ENCODE measurements around the gene STIM2. TPM values are rescaled to one million over a fixed set of nuclear protein-coding genes. Genes with fewer than 3 reads are reported as not detected.

STIM2 gene
- total and polyA plus RNA-seq, 2 donors (not counting 1 experiment from before 2014, with no cell fraction given), result 19.0 to 33.0 TPM

DNA sequence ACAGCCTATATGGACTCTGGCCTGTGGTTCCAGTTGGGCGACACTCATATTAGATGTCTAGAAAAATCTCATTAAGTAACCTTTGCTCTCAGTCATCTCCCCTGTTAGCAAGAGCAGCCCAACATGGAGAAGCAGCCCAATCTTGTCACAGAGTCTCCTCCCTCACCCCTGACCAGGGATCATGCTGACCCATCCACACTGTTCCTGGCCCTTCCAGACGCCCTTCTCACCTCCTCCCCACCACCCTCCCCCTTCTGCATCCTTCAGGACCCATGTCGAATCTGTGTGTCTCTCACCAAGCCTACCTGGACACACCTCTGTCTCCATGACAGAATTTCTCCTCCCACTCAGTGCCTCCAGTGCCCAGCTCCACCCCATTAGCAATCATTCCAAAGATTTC is 190.1 kb downstream of the STIM2 start:
- TF ChIP-seq EZH2 (IDR thresholded peaks at IDR 0.05; ENCODE audit: low read length, missing control alignments), result no peak
- TF ChIP-seq, protein P1, sequence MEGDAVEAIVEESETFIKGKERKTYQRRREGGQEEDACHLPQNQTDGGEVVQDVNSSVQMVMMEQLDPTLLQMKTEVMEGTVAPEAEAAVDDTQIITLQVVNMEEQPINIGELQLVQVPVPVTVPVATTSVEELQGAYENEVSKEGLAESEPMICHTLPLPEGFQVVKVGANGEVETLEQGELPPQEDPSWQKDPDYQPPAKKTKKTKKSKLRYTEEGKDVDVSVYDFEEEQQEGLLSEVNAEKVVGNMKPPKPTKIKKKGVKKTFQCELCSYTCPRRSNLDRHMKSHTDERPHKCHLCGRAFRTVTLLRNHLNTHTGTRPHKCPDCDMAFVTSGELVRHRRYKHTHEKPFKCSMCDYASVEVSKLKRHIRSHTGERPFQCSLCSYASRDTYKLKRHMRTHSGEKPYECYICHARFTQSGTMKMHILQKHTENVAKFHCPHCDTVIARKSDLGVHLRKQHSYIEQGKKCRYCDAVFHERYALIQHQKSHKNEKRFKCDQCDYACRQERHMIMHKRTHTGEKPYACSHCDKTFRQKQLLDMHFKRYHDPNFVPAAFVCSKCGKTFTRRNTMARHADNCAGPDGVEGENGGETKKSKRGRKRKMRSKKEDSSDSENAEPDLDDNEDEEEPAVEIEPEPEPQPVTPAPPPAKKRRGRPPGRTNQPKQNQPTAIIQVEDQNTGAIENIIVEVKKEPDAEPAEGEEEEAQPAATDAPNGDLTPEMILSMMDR (conservative IDR thresholded peaks at IDR 0.05 in 1 of 2, IDR thresholded peaks at IDR 0.05 in 1 of 2; ENCODE audit: low read depth in 1 of 2, low read length in 2 of 2), result no peak
- no peak overlapping the region for H3K4me2 ChIP-seq (ENCODE audit: extremely low read depth, insufficient read depth, low read length)
- no peak overlapping the region for H3K27ac ChIP-seq (ENCODE audit: insufficient read depth, low read length)
- H3K36me3 ChIP-seq (ENCODE audit: control insufficient read depth, insufficient read depth, low read length), result no peaks in the 10 kb centered on the region
- no peak overlapping the region for H3K9ac ChIP-seq (ENCODE audit: insufficient read depth, low read length)
- H3K79me2 ChIP-seq (ENCODE audit: control insufficient read depth, insufficient read depth, low read length), result no peaks in the 10 kb centered on the region
- no peak overlapping the region for H2AFZ ChIP-seq (ENCODE audit: low read length)
- H3K4me3 ChIP-seq (replicated peaks in 1 of 4; ENCODE audit: control extremely low read depth in 1 of 4, insufficient read depth in 1 of 4, low read depth in 3 of 4, low read length in 4 of 4), result no peak overlapping the region
- peaks cover 7% of the 10 kb centered on the region for H3K27me3 ChIP-seq (ENCODE audit: control insufficient read depth, insufficient read depth, low read length)
- DNase-seq (ENCODE audit: low read depth in 2 of 2), result no peak
- H4K20me1 ChIP-seq (ENCODE audit: control insufficient read depth, extremely low read depth, insufficient read depth, low read length), result no peaks in the 10 kb centered on the region
- no peaks in the 10 kb centered on the region for H3K4me1 ChIP-seq (ENCODE audit: control insufficient read depth, extremely low read depth, insufficient read depth, low read length)
- no peaks in the 10 kb centered on the region for H3K9me3 ChIP-seq (ENCODE audit: control insufficient read depth, insufficient read depth, low read depth, low read length)

DNA sequence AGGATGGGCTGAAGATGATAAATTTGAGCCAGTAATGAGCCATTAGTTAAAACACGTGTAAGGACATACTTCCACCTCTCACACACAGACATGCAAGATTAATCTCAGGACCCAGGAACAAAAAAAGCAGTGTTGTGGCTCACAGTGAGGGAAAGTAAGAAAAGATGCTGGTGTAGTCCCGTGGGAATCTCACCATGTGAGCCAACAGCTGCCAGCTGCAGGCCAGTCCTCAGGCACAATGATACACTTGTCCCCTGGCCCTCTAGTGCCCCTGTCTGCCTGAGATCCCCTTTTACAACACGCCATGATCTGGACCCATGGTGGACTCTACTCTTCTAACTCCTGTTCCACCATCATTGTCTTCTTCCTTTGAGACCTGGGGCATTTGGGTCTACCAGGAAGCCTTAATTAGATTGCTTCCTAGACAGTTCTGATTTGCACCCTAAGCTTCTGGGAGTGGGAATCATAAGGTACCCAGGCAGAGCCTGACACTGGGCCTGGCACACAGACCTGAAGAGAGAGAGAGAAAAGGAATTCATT is 194.7 kb downstream of the STIM2 start:
- Histone ChIP-seq H3K27me3 (ENCODE audit: control insufficient read depth, insufficient read depth, low read length) (peaks cover 7% of the 10 kb centered on the region), H2AFZ (ENCODE audit: low read length) (no peak overlapping the region), H3K9me3 (ENCODE audit: control insufficient read depth, insufficient read depth, low read depth, low read length) (no peaks in the 10 kb centered on the region), H3K36me3 (ENCODE audit: control insufficient read depth, insufficient read depth, low read length) (no peaks in the 10 kb centered on the region), H4K20me1 (ENCODE audit: control insufficient read depth, extremely low read depth, insufficient read depth, low read length) (no peaks in the 10 kb centered on the region), H3K27ac (ENCODE audit: insufficient read depth, low read length) (no peak overlapping the region), H3K79me2 (ENCODE audit: control insufficient read depth, insufficient read depth, low read length) (no peaks in the 10 kb centered on the region), H3K9ac (ENCODE audit: insufficient read depth, low read length) (no peak overlapping the region), H3K4me1 (ENCODE audit: control insufficient read depth, extremely low read depth, insufficient read depth, low read length) (no peaks in the 10 kb centered on the region), H3K4me3 (replicated peaks in 1 of 4; ENCODE audit: control extremely low read depth in 1 of 4, insufficient read depth in 1 of 4, low read depth in 3 of 4, low read length in 4 of 4) (no peak overlapping the region), H3K4me2 (ENCODE audit: extremely low read depth, insufficient read depth, low read length) (no peak overlapping the region)
- TF ChIP-seq, protein P1 (conservative IDR thresholded peaks at IDR 0.05 in 1 of 2, IDR thresholded peaks at IDR 0.05 in 1 of 2; ENCODE audit: low read depth in 1 of 2, low read length in 2 of 2), result no peak
- TF ChIP-seq EZH2 (IDR thresholded peaks at IDR 0.05; ENCODE audit: low read length, missing control alignments), result no peak
- DNase-seq (ENCODE audit: low read depth in 2 of 2), result no peak

DNA sequence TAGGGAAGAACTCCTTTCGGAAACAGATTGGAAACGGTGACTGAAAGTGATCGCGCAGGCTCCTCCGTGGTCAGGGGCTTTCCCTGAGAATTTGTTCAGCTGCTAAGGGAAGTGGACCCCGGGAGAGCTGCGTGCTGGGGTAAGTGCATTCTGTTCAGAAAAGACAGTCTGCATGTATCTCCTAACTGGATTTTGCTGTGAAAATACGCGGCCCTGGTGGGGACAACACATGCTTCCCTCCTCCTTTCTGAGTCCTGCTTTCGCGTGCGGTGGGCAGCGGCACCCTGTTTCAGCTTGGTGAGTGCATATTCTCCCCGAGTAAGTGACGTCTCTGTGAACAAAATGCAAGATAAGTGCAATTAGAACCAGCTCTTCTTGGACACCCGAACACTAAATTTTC is 195.6 kb downstream of the STIM2 start:
- Histone ChIP-seq H3K27me3 (ENCODE audit: control insufficient read depth, insufficient read depth, low read length) (peaks cover 9% of the 10 kb centered on the region), H3K36me3 (ENCODE audit: control insufficient read depth, insufficient read depth, low read length) (no peaks in the 10 kb centered on the region), H3K9me3 (ENCODE audit: control insufficient read depth, insufficient read depth, low read depth, low read length) (no peaks in the 10 kb centered on the region), H2AFZ (ENCODE audit: low read length) (no peak overlapping the region), H3K79me2 (ENCODE audit: control insufficient read depth, insufficient read depth, low read length) (no peaks in the 10 kb centered on the region), H3K27ac (ENCODE audit: insufficient read depth, low read length) (no peak overlapping the region), H3K4me2 (ENCODE audit: extremely low read depth, insufficient read depth, low read length) (no peak overlapping the region), H3K9ac (ENCODE audit: insufficient read depth, low read length) (no peak overlapping the region), H3K4me3 (replicated peaks in 1 of 4; ENCODE audit: control extremely low read depth in 1 of 4, insufficient read depth in 1 of 4, low read depth in 3 of 4, low read length in 4 of 4) (no peak overlapping the region), H3K4me1 (ENCODE audit: control insufficient read depth, extremely low read depth, insufficient read depth, low read length) (no peaks in the 10 kb centered on the region), H4K20me1 (ENCODE audit: control insufficient read depth, extremely low read depth, insufficient read depth, low read length) (no peaks in the 10 kb centered on the region)
- TF ChIP-seq, protein P1 (conservative IDR thresholded peaks at IDR 0.05 in 1 of 2, IDR thresholded peaks at IDR 0.05 in 1 of 2; ENCODE audit: low read depth in 1 of 2, low read length in 2 of 2), result no peak
- no peak for TF ChIP-seq EZH2 (IDR thresholded peaks at IDR 0.05; ENCODE audit: low read length, missing control alignments)
- no peak for DNase-seq (ENCODE audit: low read depth in 2 of 2)
